ENCODE measurements around the gene ART4.

DNA sequence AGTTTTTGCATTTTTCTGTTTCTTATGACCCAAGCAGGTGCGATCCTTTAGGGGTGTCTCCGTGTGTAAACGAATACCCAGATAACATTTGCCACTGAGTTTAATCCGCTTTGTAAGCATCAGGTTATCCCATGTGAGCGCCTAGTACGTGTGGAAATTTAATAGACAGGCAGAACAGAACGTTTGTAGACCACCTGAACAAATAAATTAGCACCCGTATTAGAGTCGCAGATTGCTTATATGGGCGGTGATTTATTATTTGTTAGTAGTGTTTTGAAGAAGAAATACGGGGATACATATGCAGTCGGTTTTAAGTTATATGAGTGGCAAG, 39.5 kb downstream of the ART4 start:
- TF ChIP-seq EZH2 (IDR thresholded peaks at IDR 0.05; ENCODE audit: borderline replicate concordance, low read length): no peak
- TF ChIP-seq, protein P1, sequence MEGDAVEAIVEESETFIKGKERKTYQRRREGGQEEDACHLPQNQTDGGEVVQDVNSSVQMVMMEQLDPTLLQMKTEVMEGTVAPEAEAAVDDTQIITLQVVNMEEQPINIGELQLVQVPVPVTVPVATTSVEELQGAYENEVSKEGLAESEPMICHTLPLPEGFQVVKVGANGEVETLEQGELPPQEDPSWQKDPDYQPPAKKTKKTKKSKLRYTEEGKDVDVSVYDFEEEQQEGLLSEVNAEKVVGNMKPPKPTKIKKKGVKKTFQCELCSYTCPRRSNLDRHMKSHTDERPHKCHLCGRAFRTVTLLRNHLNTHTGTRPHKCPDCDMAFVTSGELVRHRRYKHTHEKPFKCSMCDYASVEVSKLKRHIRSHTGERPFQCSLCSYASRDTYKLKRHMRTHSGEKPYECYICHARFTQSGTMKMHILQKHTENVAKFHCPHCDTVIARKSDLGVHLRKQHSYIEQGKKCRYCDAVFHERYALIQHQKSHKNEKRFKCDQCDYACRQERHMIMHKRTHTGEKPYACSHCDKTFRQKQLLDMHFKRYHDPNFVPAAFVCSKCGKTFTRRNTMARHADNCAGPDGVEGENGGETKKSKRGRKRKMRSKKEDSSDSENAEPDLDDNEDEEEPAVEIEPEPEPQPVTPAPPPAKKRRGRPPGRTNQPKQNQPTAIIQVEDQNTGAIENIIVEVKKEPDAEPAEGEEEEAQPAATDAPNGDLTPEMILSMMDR (IDR thresholded peaks at IDR 0.05; ENCODE audit: low read length): no peak
